Hippocampal formation (tissue), 2 donors: ENCODE results near the gene CD200R1L.

ENCODE experiments used
- DNase-seq, 2 donors: peaks; one replicate each; lab custom pipeline; 2025; lab: John Stamatoyannopoulos, UW

The CD200R1L gene

GRCh38 chr3:112818289-112818688, 28.4 kb downstream of the CD200R1L start:
- DNase-seq, result no peak

- DNase-seq, result no peak
Observed at GRCh38 chr3:112817797-112818196, 28.9 kb downstream of the CD200R1L start.

GRCh38 chr3:112817271-112817670, 29.4 kb downstream of the CD200R1L start:
- no peak for DNase-seq

- DNase-seq, result no peak
Observed at GRCh38 chr3:112815981-112816380, 30.7 kb downstream of the CD200R1L start.

GRCh38 chr3:112814266-112814665, 32.4 kb downstream of the CD200R1L start:
- DNase-seq, result peak in 1 of 2 donors; percentile 7

- DNase-seq, result no peak
Observed at GRCh38 chr3:112813723-112814171, 32.9 kb downstream of the CD200R1L start.

GRCh38 chr3:112813016-112813415, 33.6 kb downstream of the CD200R1L start:
- DNase-seq, result no peak

- no peak for DNase-seq
Observed at GRCh38 chr3:112811917-112812660, 34.6 kb downstream of the CD200R1L start.

GRCh38 chr3:112811131-112811884, 35.4 kb downstream of the CD200R1L start:
- DNase-seq, result no peak

GRCh38 chr3:112810561-112810960, 36.1 kb downstream of the CD200R1L start:
- no peak for DNase-seq

GRCh38 chr3:112808136-112808535, 38.5 kb downstream of the CD200R1L start:
- DNase-seq, result no peak

GRCh38 chr3:112807685-112808084, 39.0 kb downstream of the CD200R1L start:
- DNase-seq, result no peak

- no peak for DNase-seq
Observed at GRCh38 chr3:112806903-112807302, 39.8 kb downstream of the CD200R1L start.

- no peak for DNase-seq
Observed at GRCh38 chr3:112805126-112805525, 41.5 kb downstream of the CD200R1L start.

- no peak for DNase-seq
Observed at GRCh38 chr3:112804021-112804420, 42.6 kb downstream of the CD200R1L start.

GRCh38 chr3:112803467-112803866, 43.2 kb downstream of the CD200R1L start:
- DNase-seq, result no peak

- no peak for DNase-seq
Observed at GRCh38 chr3:112802338-112802737, 44.3 kb downstream of the CD200R1L start.

GRCh38 chr3:112799946-112800345, 46.7 kb downstream of the CD200R1L start:
- DNase-seq, result no peak

- peak in 1 of 2 donors; percentile 14 for DNase-seq
Observed at GRCh38 chr3:112794622-112795172, 52.0 kb downstream of the CD200R1L start.

- no peak for DNase-seq
Observed at GRCh38 chr3:112793326-112794081, 53.2 kb downstream of the CD200R1L start.

GRCh38 chr3:112791736-112792135, 54.9 kb downstream of the CD200R1L start:
- no peak for DNase-seq

GRCh38 chr3:112789787-112790186, 56.9 kb downstream of the CD200R1L start:
- DNase-seq, result no peak
